Duodenal mucosa (tissue), 2 donors: Measurements from ENCODE around the gene MAP3K20.

Experiments
- H3K27ac ChIP-seq: one replicate; pipeline ENCODE4 v1.7.0; 2013; ENCODE audit warnings: low read depth, low read length
- H3K27me3 ChIP-seq, 2 donors: one replicate each; pipeline ENCODE4 v1.7.0; 2013; ENCODE audit warnings: low read length in 2 of 2, control low read depth in 1 of 2; ENCODE audit not compliant: insufficient read depth in 2 of 2, control insufficient read depth in 1 of 2
- H3K36me3 ChIP-seq, 2 donors: one replicate each; pipeline ENCODE4 v1.7.0; 2013; ENCODE audit warnings: low read length in 2 of 2, control low read depth in 1 of 2; ENCODE audit not compliant: insufficient read depth in 2 of 2, control insufficient read depth in 1 of 2
- H3K4me1 ChIP-seq, 2 donors: one replicate each; pipeline ENCODE4 v1.7.0; 2013; ENCODE audit warnings: low read length in 2 of 2, control low read depth in 1 of 2; ENCODE audit not compliant: insufficient read depth in 2 of 2, control insufficient read depth in 1 of 2
- H3K4me3 ChIP-seq, 2 donors: one replicate each; pipeline ENCODE4 v1.7.0; 2013; ENCODE audit warnings: low read length in 2 of 2, low read depth in 1 of 2
- H3K9ac ChIP-seq, 2 donors: one replicate each; pipeline ENCODE4 v1.7.0; 2013; ENCODE audit warnings: low read length in 2 of 2, low read depth in 1 of 2
- H3K9me3 ChIP-seq, 2 donors: one replicate each; pipeline ENCODE4 v1.7.0; 2013; ENCODE audit warnings: low read length in 2 of 2, control low read depth in 1 of 2; ENCODE audit not compliant: control insufficient read depth in 1 of 2

The MAP3K20 gene

DNA sequence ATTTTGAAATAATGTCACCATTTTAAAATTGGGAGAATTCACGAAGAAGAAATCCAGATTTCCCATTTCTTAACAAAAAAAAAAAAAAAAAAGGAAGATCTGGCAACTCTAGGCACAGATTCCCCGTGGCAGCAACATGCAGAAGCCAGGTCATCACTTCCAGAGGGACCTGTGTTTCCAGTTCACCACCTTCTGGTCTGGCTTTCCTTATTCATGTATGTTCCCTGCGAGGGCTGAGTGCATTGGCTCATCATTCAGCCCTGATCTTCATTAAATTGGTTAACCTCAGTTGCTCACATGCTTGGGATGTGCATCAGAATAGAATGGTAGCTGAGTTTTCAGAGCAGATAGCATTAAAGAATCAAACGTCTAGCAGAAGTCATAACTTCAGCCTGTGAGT is 25.0 kb upstream of the MAP3K20 start:
- Histone ChIP-seq H3K4me3 (no peak overlapping the region), H3K36me3 (no peaks in the 10 kb centered on the region), H3K4me1 (peaks cover 17 to 25% of the 10 kb centered on the region in 2 donors), H3K9ac (no peak overlapping the region), H3K27me3 (no peaks in the 10 kb centered on the region), H3K27ac (no peak overlapping the region), H3K9me3 (no peaks in the 10 kb centered on the region)

- Histone ChIP-seq H3K4me3 (no peak overlapping the region), H3K27me3 (no peaks in the 10 kb centered on the region), H3K27ac (no peak overlapping the region), H3K4me1 (peaks cover 17 to 25% of the 10 kb centered on the region in 2 donors), H3K9ac (no peak overlapping the region), H3K9me3 (no peaks in the 10 kb centered on the region), H3K36me3 (no peaks in the 10 kb centered on the region)
These were observed 24.0 kb upstream of the MAP3K20 start for GRCh38 chr2:173051463-173052215.

DNA sequence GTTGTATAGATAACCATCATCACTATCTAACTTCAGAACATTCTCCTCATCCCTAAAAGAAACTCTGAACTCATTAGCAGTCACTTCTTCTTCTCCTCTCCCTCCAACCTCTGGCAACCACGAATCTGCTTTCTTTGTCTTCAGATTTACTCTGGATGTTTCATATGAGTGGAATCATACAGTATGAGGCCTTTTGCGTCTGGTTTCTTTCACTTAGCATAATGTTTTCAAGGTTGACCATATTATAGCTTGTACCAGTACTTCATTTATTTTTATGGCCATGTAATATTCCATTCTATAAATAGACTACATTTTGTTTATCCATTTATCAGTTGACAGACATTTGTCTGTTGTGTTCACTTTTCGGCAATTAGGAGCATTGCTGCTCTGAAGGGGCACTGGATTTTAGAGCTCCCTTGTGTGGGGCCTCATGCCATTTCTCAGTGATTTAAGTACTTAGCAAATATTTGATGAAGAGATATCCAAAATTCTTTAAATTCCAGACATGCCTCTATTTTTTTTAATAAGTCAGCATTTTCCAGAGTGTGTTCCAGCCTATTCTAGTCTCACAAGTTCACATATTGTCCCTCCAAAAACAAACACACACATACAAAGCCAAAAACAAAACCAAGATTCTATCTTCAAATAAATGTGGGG is 22.5 kb upstream of the MAP3K20 start:
- H3K27me3 ChIP-seq: no peaks in the 10 kb centered on the region
- no peaks in the 10 kb centered on the region for H3K9me3 ChIP-seq
- H3K4me1 ChIP-seq: peaks cover 13 to 20% of the 10 kb centered on the region in 2 donors
- H3K4me3 ChIP-seq: no peak overlapping the region
- no peak overlapping the region for H3K27ac ChIP-seq
- no peak overlapping the region for H3K9ac ChIP-seq
- H3K36me3 ChIP-seq: no peaks in the 10 kb centered on the region

- Histone ChIP-seq H3K36me3 (no peaks in the 10 kb centered on the region), H3K9ac (no peak overlapping the region), H3K27ac (no peak overlapping the region), H3K4me3 (no peak overlapping the region), H3K4me1 (peaks cover 10 to 11% of the 10 kb centered on the region in 2 donors), H3K27me3 (no peaks in the 10 kb centered on the region), H3K9me3 (no peaks in the 10 kb centered on the region)
These were observed 21.2 kb upstream of the MAP3K20 start for GRCh38 chr2:173054466-173054865.

GRCh38 chr2:173056705-173057364 is 18.8 kb upstream of the MAP3K20 start:
- H3K9ac ChIP-seq: no peak overlapping the region
- no peaks in the 10 kb centered on the region for H3K4me1 ChIP-seq
- H3K4me3 ChIP-seq: no peak overlapping the region
- H3K36me3 ChIP-seq: no peaks in the 10 kb centered on the region
- no peaks in the 10 kb centered on the region for H3K9me3 ChIP-seq
- H3K27me3 ChIP-seq: no peaks in the 10 kb centered on the region
- H3K27ac ChIP-seq: no peak overlapping the region

- no peaks in the 10 kb centered on the region for H3K36me3 ChIP-seq
- H3K9me3 ChIP-seq: no peaks in the 10 kb centered on the region
- H3K4me3 ChIP-seq: no peak overlapping the region
- no peaks in the 10 kb centered on the region for H3K27me3 ChIP-seq
- H3K4me1 ChIP-seq: no peaks in the 10 kb centered on the region
- H3K9ac ChIP-seq: no peak overlapping the region
- no peak overlapping the region for H3K27ac ChIP-seq
These were observed 17.5 kb upstream of the MAP3K20 start for GRCh38 chr2:173058097-173058496.

DNA sequence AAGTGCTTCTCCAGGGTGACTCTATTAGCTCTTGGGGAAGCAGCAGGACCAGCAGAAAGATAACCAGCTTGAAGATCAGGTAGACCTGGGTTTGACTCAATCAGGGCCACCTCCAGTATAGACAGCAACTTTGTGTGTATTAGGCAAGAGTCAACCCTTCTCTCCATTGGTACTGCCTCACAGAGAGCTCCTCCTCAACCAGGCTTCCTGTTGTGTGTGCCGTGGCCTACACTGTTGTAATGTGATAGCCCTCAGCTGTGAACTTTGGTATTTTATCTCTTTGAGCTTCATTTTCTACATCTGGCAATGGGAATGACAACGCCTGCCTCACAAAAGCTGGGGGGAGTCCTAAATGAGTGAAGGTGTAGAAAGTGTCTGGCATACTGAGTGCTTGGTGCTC is 17.0 kb upstream of the MAP3K20 start:
- H3K9ac ChIP-seq: no peak overlapping the region
- H3K4me1 ChIP-seq: no peaks in the 10 kb centered on the region
- H3K27me3 ChIP-seq: no peaks in the 10 kb centered on the region
- no peaks in the 10 kb centered on the region for H3K9me3 ChIP-seq
- no peak overlapping the region for H3K4me3 ChIP-seq
- H3K36me3 ChIP-seq: no peaks in the 10 kb centered on the region
- no peak overlapping the region for H3K27ac ChIP-seq

DNA sequence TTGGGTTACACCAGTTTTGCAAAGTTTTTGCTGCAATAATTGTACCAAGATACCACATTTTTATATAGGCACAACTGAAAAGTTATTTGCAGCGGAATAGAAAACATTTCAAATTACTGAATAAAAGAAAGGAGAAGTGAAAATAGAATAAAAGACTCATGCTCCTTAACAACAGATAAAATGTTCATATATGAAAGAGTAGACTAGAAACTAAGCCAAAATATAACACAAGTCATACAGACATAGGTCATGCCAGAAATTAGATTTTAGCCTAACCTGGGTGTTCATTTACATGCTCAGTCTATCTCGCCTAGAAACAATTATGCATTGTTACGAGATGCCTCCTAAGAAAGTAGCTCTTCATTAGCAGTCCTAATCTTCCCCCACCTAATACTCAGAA is 16.4 kb upstream of the MAP3K20 start:
- Histone ChIP-seq H3K4me3 (no peak overlapping the region), H3K36me3 (no peaks in the 10 kb centered on the region), H3K9me3 (no peaks in the 10 kb centered on the region), H3K9ac (no peak overlapping the region), H3K27me3 (no peaks in the 10 kb centered on the region), H3K27ac (no peak overlapping the region), H3K4me1 (no peaks in the 10 kb centered on the region)

DNA sequence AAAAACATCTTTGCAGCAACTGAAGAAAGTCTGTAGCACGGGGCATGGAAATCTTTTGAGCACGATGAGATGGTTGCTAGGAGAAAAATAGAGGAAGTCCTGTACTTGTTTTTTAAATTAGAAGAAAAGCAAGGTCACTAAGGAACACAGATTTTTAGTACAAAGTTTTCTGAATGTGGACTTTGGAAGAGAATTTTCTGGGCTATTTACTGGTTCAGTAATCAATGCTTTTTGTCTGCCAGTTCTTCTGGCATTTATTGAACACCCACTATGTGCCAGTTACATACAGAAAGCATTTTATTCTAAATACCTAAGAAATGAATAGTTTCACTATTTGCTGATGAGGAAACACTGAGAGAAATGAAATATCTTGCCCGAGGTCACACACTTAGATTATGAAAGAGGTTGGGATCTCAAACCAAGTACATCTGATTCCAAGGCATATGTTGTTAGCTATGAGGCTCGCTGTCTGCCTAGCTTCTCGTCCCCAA is 15.6 kb upstream of the MAP3K20 start:
- Histone ChIP-seq H3K36me3 (no peaks in the 10 kb centered on the region), H3K27me3 (no peaks in the 10 kb centered on the region), H3K9ac (no peak overlapping the region), H3K4me1 (no peaks in the 10 kb centered on the region), H3K27ac (no peak overlapping the region), H3K4me3 (no peak overlapping the region), H3K9me3 (no peaks in the 10 kb centered on the region)

- no peaks in the 10 kb centered on the region for H3K4me1 ChIP-seq
- H3K36me3 ChIP-seq: no peaks in the 10 kb centered on the region
- H3K27me3 ChIP-seq: no peaks in the 10 kb centered on the region
- no peak overlapping the region for H3K27ac ChIP-seq
- no peak overlapping the region for H3K4me3 ChIP-seq
- no peaks in the 10 kb centered on the region for H3K9me3 ChIP-seq
- H3K9ac ChIP-seq: no peak overlapping the region
These were observed 12.8 kb upstream of the MAP3K20 start for GRCh38 chr2:173062801-173063200.
